HG02973 (cell line): ENCODE results near the gene PHKA1.
"Not testable (repeated sequence)": the region's sequence is repeated elsewhere in the genome, so short reads cannot be mapped to it uniquely, and the experiment has no call there.

Experiments used
- ATAC-seq: cut with Tn5 transposase; IDR thresholded peaks from one replicate; pipeline ENCODE4 v1.9.1; 2021; ENCODE audit warnings: moderate library complexity; ENCODE audit not compliant: unreplicated experiment

PHKA1 gene

DNA sequence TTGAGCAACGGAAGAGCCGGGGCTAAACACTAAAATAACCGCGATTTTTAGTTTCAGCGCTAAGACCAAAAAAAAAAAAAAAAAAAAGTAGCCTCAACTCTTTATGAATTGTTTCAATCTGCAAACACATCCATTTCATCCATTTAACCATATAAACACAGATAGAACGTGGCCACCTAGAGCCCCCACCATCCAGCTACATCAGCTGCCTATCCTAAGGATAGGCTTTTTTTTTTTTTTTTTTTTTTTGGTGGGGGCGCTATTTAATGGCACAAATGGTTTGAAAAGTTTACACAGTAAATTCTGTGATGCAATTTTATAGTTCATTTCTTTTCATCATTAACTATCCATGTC lies 141.0 kb downstream of the PHKA1 start:
- peak; percentile 11 for ATAC-seq

DNA sequence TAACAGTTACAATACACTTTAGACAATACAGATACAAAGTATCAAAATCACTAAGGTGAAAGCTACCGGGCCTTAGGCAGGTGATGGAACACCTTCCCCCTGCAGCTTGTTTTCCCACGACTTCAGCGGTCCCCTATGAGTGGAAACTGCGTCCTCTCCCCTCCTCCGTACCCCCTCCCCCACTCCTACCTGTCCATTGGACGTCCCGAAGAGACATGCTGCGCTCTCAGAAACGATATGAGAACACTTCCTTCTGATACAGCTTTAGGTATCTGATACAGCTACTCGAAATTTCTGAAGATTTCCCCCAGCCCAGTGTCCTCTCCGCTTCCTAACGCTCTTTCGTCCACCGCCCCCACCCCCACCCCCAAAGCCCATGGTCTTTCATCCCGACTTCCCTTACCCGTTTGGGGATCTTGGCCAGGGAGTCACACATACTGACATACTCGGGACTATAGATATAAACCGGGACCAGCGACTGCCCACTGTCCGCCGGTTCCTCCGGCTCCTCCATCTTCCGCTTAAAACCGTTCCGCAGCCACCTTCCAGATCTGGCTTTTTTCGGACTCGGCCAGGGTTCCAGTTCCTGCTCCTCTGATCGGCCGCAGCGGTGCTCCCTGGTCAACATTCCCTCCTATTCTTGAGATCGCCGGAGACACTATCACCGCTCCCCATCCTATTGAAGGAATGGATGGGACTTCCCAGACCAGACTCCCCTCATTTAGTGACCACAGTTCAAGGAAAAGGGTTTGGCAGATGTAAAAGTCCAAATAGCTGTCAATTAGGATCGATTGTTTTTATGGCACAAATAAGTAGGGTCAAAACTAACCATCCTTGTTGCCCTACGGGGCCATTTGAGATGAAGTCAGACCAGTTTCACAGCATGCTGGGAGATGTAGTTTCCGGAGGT lies 141.6 kb downstream of the PHKA1 start, which contains the start of gene HDAC8:
Gene HDAC8 (minus strand): TSS at position 596 of the 910 bp plus-strand sequence. CDS start 82 bp downstream, at position 514.
- peak; percentile 98 for ATAC-seq

DNA sequence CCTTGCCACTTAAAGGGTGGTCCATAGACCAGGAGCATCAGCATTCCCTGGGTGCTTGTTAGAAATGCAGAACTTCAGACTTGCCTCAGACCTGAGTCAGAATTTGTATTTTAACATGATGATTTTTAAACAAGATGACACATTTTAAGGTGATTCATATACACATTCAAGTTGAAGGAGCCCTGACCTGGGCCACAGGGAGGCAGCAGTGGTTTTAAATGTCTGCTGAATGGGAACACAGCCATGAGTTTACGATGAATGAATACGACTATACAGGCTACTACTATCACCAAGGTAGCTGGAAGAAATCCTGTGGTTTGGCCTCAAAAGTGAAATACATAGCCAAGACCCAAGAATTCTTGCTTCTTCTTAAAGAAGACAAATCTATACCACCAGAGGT lies 144.3 kb downstream of the PHKA1 start:
- ATAC-seq: no peak

DNA sequence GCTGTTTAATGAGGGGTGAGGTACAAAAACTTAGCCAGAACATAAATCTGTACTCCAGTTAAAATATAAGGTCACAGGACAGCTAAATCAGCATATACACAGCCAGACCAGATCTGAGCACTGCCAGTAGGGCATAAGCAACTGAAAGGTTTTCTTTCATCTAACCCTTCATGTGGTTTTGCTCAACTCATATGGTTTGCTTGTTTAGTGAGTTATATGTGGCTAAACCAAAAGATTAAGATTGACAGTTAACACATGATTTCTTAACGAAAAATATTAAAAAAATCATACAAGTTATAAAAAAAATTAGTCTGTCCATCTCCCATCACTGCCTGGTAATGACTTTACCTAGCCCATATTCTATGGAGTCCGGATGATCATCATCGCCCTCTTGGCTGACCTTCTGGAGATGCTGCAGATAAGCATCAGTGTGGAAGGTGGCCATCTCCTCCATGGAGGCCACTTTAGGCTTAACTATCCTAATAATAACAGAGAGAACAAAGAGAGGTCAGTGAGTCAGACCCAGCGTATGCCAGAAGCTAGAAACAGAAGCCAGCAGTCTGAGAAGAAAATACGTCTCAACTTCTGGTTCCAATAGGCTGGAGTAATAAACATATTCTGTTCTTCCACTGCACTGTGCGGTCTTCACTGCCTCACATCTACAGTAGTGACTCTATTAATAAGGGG lies 145.6 kb downstream of the PHKA1 start:
- no peak for ATAC-seq

DNA sequence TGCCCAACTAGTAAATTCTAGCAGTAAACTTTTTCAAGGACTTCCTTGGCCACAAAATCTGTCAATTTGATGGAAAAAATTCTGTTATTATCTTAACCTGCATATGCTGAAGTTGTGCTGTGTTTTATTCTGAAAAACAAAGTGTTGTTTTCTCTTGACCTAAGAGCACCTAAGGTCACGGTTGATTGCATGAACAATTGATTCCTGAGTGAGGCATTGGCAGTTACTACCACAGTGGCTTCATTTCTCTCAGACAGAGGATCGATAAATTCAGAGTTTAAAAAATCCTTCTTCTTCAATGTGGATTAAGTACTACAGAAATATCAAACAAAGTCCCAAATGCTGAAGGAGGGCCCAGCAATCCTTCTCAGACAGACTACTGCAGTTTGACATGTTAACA lies 147.7 kb downstream of the PHKA1 start:
- no peak for ATAC-seq

DNA sequence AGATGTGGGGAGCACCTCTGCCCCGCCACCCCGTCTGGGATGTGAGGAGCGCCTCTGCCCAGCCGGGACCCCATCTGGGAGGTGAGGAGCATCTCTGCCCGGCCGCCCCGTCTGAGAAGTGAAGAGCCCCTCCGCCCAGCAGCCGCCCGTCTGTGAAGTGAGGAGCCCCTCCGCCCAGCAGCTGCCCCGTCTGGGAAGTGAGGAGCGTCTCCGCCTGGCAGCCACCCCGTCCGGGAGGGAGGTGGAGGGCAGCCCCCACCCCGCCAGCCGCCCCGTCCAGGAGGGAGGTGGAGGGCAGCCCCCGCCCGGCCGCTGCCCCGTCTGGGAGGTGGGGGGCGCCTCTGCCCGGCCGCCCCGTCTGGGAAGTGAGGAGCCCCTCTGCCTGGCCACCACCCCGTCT lies 154.5 kb downstream of the PHKA1 start:
- not testable (repeated sequence) for ATAC-seq

DNA sequence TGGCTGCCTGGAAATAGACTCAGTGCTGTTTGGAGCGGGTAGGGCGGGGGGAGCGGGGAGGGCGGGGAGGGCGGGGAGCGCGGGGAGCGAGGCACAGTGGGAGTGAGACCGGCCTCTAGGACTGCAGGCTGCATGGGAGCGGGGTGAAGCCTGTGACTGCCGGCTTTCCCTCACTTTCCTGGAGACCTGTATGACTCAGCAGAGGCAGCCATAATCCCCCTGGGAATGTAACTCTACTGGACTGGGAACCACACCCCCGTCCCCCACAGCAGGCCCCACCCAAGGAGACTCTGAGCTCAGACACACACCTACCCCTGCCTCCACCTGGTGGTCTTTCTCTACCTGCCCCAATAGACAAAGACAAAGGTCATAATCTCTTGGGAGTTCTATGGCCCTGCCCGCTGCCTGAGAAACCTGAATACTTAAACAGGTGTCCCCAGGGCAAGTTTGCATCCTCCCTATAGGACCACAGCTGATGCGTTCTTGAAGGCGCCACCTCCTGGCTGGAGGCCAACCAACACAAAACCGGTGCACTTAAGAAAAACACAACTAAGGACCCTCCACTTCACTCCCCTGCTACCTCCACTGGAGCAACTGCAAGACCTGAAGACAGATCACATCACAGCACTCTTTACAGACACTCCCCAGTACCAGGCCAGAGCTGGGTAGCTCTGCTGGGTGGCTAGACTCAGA lies 159.5 kb downstream of the PHKA1 start:
- no peak for ATAC-seq

DNA sequence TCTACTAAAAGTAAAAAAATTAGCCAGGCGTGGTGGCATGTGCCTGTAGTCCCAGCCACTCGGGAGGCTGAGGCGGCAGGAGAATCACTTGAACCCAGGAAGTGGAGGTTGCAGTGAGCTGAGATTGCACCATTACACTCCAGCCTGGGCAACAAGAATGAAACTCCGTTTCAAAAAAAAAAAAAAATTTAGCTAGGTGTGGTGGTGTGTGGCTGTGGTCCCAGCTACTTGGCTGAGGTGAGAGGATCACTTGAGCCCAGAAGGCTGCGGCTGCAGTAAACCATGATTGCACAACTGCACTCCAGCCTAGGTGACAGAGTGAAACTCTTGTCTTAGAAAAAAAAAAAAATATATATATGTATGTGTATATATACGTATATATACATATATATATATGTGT lies 161.7 kb downstream of the PHKA1 start:
- ATAC-seq: not testable (repeated sequence)

DNA sequence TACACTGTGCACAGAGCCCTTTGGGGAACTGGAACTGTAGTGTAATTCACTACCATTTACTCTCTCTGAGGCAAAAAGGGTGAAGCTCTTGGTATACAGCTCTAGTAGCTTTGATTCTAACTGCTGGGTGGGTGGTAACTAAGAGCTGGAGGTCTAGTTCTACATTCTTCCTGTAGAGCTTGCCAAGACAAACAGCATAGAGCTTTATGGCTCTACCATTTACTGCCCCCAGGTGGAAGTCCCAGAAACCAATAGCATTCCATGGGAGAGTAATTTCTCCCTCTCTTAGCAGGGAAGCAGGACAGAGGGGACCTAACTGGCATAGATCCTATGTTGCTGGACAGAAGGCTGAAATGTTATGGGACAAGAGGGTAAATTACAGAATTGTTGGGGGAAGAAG lies 168.1 kb downstream of the PHKA1 start:
- ATAC-seq: no peak

DNA sequence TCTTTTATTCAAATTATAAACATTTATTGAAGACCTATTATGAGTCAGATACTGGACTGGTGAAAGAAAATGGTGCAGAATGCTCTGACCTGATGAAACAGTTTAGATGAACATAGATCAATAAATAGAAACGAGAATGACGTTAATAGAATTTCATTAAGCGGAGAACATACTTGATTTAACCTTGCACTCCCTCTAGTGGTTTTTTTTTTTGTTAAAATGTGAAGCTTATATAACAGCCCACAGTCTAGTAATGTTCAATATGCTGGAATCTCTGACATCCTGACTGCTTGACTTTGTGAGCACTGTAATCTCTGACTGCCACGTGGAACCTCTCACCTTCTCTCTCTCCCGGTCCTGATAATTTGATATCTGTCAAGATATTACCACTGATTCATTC lies 173.8 kb downstream of the PHKA1 start:
- ATAC-seq: no peak

DNA sequence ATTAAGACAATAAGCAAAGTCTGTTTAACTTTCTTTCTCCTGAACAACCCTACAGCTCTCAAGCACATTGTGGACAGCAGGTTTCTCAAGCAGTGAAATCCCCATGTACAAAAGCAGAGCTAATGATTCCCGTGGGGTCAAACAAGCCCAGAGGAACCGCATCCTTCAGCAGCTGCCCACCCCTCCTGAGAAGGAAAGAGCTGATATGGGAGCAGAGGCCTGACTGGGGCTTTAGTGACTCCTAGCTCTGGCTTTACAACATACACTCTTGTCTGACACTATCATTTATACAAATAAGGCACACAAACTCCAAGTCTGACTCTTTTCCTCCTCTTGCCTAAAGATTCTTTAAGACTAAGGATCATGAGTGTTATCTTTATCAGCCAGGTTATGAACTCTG lies 174.3 kb downstream of the PHKA1 start:
- ATAC-seq: no peak

DNA sequence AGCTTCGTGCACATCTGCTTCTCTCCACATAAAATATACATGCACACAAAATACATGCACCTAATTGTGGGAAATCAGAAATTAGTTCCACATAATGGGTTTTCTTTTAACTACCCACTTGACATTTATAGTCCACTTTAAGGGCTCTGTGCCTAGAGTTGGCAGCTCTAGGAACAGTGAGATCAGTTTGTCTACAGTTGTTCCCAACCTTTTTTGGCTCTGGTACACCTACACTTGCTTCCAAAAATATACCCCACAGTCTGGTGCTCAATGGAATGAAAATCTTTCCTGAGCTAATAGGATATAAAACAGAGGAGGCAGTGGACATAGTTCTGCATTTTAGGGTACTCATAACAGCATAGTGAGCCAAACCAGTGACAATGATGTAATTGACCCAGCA lies 177.6 kb downstream of the PHKA1 start:
- ATAC-seq: no peak

DNA sequence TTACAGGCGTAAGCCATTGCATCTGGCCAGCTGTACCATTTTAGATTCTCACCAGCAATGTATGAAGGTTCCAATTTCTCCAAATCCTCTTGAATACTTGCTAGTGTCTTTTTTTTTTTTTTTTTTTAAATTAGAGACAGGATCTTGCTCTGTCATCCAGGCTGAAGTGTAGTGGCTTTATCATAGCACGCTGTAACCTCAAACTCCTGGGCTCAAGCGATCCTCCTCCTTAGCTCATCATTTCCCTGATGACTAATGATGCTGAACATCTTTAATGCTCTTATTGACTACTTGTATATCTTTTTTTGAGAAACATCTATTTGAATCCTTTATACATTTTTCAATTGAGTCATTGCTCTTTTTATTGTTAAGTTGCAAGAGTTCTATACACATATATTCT lies 181.7 kb downstream of the PHKA1 start:
- ATAC-seq: no peak
